Measurements from ENCODE around the gene ZBTB39.
"Not testable (repeated sequence)": the region's sequence is repeated elsewhere in the genome, so short reads cannot be mapped to it uniquely, and the experiment has no call there.

The ZBTB39 gene

DNA sequence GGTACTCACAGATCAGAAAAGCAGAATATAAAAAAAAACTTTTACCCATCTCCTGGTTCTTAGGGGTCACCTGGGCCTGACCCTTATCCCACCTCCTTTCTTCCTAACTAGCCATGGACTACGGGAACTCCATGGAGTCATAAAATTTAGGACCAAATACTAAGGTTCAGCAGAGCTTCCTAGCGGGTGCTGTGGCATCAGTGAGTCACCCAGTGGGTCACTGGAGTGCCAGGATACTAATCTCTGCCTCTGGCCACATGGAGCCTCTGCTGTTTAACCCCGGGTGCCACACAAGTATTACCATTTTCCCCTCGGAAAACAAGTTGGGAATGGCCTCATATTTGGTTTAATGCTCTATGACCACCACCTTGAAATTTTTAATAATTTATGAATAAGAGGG lies 6.9 kb downstream of the ZBTB39 start:
- DNase-seq: no peak

DNA sequence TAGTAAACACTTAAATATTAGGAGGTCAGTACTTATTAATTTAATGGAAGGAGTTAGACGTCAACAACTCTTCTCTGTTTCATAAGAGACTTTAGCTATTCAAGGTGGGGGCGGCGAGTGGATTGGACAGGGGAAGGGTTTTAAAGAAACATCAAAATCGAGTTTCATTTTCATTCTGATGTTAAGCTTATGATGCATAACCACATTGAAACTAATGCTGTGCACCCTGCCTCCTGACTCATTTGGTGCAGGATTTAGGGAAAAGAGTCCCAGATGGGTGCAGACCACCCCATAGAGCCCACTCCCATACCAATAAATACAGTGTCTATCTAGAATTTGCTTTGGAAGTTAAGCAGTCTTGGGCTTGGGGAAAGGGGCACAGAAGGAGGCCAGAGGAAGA lies 7.4 kb downstream of the ZBTB39 start:
- DNase-seq: no peak

DNA sequence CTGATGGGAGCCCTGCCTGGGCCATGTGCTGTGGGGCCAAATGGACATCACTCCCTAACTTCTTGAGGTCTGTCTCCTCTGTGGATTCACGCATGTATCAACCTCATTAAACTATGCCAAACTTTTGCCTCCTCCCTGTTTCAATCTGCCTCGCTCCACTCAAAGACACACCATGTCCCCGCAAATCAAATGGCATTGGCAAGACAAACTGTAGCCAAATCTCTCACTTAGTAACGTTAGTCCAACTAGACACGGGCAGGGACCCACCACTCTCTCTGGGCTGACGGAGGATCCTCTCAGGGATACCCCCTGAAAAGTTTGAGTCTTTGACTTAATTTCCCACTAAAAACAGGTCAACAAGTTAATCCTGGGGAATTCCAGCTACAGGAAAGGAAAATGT lies 8.0 kb downstream of the ZBTB39 start:
- no peak for DNase-seq

DNA sequence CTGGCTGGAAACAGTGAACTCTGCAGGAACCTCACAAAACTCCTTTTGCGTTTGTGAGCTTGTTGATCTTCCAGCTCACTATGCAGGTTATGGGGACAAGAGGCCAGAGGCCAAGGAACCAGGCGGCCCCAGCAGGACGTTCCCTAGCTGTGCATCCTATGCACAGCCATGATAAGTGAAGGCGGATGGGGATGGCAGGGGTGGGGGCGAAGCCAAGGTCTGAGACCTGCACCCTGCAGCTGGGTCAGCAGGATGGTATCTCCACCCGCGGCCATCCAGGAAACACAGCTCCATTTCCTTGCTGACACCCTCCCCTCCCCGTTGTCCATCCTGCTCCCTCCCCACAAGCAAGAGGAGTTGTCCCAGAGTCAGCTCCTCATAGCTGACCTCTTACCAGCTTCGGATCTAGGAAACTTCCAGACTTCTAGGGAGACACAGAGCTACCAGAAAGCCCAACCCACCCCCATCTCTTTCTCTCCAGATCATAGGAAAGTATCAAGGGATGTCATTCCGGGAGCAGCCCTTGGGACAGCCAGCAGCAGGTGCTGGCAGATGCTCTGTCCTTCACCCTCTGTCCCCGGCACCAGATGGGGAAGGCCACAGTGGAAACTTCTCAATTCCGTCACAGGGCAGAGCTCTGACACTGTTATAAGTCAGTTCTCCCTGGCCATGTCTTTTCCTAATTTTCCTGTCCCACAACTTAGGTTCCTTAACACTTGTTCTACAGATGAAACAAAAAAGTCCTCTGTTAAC lies 9.4 kb downstream of the ZBTB39 start:
- DNase-seq: no peak

DNA sequence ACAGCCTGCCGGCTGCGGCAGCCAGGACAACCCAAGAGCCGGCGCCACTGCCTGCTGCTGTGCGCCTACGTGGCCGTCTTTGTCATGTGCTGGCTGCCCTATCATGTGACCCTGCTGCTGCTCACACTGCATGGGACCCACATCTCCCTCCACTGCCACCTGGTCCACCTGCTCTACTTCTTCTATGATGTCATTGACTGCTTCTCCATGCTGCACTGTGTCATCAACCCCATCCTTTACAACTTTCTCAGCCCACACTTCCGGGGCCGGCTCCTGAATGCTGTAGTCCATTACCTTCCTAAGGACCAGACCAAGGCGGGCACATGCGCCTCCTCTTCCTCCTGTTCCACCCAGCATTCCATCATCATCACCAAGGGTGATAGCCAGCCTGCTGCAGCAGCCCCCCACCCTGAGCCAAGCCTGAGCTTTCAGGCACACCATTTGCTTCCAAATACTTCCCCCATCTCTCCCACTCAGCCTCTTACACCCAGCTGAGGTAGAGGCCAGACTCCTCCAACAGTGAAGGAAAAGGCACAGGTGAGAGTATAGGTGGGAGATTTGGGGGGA lies 10.3 kb downstream of the ZBTB39 start:
- DNase-seq: no peak

DNA sequence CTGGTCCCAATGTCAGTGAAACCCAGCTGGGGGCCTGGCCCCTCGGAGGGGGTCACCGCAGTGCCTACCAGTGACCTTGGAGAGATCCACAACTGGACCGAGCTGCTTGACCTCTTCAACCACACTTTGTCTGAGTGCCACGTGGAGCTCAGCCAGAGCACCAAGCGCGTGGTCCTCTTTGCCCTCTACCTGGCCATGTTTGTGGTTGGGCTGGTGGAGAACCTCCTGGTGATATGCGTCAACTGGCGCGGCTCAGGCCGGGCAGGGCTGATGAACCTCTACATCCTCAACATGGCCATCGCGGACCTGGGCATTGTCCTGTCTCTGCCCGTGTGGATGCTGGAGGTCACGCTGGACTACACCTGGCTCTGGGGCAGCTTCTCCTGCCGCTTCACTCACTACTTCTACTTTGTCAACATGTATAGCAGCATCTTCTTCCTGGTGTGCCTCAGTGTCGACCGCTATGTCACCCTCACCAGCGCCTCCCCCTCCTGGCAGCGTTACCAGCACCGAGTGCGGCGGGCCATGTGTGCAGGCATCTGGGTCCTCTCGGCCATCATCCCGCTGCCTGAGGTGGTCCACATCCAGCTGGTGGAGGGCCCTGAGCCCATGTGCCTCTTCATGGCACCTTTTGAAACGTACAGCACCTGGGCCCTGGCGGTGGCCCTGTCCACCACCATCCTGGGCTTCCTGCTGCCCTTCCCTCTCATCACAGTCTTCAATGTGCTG lies 11.0 kb downstream of the ZBTB39 start:
- no peak for DNase-seq

DNA sequence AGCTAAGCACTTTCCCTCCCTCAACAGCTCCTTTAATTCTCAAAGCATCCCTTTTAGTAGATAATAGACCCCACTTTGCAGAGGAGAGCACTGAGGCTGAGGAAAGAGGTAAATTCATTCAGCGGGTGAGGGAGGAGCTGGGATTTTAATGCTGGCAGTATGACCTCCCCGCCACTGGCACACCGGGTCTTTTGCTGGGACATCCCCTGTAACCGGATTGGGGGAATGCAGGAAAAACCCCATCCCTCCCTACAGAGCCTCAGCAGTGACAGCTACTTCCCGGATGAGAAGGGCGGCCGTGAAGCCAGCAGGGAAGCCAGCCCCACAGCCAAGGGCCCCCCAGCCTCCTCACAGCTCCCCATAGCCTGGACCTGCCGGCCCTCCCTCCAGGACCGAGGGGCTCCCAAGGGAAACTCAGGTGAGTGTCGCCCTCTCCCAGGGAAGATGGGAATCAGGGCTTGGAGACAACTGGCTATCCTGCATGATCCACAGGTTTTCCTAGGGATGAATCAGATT lies 12.1 kb downstream of the ZBTB39 start:
- no peak for DNase-seq

DNA sequence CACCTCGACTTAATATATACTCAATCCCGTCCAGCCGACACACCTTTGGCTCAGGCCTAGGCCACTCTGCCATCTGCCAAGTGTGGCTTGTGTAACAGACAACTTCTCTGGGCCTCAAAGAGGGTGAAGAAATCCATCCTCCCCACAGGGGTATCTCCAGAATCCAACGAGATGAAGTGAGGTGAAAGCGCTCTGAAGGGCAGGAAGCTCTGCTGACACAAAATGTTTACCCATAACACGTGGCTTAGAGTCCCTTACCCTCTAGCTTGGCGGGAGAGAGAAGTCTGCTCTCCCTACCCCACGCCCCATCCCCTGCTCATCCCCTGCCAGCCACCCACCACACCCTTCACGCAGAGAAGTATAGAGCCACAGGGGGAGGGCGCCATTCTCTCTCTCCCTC lies 13.0 kb downstream of the ZBTB39 start:
- no peak for DNase-seq

DNA sequence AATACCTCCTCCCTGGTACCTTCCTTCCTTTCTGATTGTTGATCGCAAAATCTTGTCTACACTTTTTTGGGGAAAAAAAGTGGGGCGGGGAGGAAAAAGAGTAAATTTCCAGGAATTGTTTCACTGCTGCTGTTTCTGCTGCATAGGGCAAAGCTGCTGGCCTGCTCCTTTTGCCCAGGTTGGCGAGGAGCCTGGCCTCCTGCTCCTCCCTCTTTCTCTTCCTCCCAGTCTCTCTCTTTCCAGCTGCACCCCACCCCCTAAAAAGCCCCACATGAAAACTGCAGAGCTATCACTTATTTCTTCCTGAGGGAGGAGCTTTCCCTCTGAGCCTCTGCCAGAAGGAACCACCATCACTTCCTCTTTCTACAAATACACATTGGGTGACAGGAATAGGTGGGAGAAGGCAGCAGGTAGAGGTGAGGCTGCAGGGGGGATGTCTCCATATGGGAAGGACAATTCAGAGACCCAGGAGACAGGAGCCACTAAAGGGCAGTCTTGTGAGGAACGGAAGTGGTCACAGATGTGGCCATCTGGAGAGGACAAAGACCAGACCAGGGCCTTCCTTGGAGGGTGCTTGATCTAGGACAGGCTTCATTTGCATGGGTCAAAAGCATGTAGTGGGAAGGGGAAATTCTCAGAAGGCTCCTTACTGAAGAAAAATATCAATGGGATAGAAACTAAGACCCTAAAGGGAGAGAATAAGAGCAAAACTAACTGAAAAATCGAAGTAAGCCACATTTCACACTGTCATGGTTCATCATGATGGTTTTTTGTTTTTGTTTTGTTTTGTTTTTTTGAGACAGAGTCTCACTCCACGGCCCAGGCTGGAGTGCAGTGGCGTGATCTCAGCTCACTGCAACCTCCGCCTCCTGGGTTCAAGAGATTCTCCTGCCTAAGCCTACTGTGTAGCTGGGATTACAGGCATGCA lies 14.8 kb downstream of the ZBTB39 start:
- no peak for DNase-seq

DNA sequence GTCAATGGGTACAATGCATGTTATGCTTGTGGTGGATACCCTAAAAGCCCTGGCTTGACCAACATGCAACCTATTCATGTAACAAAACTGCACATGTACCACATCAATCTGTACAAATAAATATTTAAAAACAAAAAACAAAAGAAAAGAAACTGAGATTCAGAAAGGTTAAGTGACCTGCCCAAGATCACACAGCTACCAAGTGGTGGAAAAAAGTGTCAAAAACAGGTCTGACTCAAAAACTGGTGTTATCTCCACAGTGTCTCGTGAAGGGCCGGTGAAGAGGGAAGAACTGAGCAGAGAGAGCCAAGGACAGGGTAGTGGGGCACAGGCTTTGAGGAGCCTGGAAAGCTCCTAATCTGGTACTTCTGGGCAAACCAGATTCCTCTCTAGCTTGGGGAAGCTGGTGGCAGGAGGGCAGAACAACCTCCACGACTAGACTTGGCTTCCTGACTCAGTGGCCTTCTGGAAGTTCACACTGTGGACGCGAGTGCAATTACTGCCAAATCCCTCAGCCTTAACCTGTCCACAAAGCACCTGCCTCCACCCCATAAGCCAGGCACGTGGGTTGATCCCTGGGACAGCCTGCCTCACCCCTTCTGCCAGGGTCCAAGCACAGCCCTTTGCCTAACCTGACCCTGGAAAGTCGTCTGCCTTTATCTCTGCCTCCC lies 15.6 kb downstream of the ZBTB39 start:
- DNase-seq: no peak

DNA sequence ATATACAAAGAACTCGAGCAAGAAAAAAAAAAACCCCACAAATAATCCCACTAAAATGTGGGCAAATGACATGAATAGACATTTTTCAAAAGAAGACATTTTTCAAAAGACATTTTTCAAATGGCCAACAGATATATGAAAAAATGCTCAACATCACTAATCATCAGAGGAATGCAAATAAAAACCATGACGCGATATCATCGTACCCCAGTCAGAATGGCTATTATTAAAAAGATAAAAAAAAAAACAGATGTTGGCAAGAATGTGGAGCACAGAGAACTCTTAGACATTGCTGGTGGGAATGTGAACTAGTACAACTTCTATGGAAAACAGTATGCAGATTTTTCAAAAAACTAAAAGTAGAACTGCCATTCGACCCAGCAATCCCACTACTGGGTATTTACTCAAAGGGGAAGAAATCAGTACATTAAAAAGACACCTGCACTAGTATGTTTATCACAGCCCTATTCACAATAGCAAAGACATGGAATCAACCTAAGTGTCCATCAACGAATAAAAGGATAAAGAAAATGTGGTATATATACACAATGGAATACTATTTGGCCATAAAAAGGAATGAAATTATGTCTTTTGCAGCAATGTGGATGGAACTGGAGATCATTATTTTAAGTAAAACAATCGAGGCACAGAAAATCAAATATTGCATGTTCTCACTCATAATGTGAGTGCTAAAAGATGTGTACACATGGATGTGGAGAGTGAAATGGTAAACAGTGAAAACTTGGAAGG lies 16.3 kb downstream of the ZBTB39 start:
- DNase-seq: no peak

DNA sequence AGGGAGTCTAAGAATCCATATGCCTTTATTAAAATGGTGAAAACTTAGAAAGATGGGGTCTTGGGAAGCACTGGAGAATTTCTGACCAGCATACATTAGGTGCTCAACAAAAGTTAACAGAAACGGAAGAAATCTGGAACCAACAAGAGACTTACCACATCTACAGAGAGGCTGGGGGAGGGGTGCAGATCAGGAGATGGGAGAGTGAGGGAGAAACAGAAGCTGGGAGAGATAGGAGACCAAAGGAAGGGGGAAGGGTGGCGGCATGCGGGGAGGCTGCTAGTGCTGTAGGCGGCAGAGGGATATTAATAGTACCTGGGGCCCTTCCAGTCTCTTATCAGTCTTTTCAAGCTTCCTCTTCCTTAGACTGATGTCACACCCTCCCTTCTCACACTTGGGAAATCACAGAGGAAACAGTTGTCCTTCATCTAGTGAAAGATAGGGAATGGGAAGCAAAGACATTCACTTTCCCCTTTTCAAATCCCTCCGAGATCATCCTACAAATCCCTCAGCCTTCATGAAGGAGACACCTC lies 18.1 kb downstream of the ZBTB39 start:
- DNase-seq: no peak

DNA sequence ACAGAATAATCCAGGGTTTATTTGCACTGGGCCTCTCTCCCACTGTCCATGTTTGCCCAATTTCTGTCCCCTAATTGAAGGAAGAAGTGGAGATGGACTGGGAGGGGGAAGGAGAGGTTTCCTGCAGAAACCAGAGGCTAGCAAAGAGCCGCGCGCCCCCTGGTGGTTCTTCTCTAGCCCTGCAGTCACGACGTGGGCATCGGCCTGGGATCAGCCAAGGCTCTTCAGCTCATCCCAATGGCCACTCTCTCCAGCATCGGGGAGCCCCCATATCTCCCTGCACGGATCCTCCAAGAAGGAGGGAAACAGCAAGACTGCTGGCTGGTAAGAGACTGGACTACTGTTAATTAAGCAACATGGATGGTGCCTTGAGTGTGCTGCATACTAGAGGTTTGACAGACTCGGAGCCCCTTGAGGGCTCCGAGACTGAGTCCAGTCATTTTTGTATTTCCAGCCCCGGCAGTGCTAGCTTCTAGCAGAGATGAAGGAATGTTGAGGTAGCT lies 18.7 kb downstream of the ZBTB39 start:
- peak; percentile 58 for DNase-seq

DNA sequence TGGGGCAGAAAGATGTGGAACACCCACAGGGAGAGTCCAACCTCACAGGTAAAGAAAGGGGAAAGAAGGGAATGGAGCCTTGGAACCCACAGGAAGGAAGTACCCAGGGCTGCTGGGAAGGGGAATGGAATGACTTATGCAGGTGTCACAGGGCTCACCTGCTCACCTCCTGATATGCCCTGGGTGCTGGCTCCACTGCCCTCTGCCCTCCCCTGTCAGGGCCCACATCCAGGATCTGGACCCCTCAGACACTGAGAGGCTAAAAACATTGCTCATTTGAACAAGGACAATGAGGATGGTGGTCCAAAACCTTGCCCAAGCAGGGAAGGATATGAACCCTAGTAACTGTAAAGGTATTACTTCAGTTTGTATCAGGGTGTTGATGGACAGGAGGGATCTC lies 19.3 kb downstream of the ZBTB39 start:
- no peak for DNase-seq

DNA sequence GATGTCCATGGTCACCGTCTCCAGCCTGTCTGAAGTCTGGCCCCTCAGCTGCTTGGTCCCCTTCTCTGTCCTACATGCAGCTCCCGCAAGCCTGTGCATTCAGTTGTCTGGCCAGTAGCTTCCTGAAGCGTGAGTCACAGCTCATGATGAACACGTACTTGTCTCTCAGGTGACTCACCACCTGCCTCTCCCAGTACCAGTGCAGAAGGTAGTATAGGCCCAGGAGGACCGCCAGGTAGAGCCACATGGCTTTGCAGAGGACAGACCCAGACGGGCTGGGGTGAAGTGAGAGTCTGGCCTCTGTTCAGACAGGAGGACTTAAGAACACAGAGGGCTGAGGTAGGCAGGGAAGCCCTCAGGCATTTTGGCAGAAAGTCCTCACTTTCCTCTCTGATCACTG lies 20.6 kb downstream of the ZBTB39 start:
- DNase-seq: not testable (repeated sequence)

DNA sequence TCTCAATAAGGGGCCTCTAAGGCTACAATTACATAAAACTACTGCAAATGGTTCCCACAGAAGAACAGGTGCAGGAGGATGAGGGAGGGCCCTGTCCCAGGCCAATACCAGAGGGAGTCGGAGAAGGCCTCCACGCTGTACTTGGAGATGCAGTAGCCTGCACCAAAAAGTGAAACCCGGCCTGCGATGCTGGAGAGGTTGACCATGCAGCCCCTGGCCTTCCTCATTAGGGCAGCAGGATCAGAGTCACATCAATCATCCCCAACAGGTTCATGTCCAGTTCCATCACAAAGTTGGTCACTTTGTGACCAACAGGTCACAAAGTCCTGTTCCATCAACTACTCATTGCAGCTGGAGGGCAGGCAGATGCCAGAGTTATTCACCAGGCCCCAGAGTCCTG lies 23.0 kb downstream of the ZBTB39 start:
- no peak for DNase-seq

DNA sequence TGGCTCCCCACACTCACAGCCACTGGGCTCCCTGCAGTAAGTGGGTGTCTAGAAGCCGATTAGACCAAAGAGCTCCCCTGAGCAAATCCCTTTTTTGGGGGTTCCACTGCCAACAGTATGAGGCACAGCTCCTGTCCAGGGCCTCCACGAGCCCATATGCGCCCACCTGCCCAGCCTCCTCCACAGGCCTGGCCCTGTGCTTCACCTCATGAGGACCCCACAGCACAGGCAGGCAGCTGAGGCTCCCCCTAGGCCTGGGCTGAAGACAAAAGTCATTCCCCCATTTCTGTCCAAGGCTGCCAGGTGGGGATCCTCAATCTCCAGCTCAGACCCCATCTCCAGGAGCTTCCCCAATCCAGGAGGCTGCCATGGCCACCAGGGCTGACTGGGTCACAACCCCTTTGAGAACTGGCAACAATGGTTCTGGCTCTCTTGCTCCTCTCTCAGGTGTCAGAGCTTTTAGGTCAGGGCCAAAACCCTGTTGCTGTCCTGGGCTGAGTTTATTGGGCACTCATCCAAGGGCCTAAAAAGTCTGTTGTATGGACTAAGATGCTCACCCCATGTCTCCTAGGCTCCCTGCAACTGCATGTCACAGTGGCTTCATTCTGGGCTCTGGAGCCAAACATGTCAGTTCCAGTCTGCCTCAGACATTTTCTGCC lies 23.6 kb downstream of the ZBTB39 start:
- DNase-seq: not testable (repeated sequence)

DNA sequence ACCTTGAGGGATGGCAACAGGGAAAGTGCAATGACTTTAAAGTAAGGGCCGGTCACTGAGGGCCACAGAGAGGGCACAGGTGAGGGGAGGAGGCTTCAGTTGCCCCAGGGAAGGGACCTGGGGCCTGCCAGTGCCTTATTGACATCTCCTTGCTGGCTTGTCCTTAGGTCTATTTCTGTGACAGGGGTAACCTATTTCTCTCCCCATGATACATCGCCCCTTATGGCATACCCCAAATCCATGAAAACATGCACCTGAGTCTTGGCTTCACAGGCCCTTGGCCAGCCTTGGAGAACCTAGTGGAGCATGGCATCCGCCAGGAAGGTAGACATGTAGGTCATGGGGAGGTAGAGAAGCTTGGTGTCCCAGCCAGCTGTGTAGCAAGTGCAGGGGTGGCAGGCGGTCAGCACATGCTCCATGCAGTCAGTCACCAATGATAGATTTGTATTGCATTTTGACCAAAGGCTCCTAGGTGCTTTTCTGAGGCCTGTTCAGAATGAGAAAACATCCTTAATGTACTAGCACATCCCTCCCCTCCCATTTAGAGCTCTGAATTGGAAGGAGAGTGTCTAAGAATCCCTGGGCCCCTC lies 25.3 kb downstream of the ZBTB39 start:
- DNase-seq: no peak

DNA sequence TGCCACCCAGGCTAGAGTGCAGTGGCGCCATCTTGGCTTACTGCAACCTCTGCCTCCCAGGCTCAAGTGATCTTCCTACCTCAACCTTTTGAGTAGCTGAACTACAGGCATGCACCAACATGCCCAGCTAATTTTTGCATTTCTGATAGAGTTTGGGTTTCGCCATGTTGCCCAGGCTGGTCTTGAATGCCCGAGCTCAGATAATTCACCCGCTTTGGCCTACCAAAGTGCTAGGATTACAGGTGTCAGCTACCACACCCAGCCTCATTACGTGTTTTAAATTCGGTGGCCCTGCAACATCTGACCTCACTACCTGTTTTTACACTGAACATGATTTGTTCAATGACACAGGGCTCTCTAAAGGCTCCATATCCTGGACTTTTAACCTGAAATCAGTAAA lies 26.1 kb downstream of the ZBTB39 start:
- no peak for DNase-seq

DNA sequence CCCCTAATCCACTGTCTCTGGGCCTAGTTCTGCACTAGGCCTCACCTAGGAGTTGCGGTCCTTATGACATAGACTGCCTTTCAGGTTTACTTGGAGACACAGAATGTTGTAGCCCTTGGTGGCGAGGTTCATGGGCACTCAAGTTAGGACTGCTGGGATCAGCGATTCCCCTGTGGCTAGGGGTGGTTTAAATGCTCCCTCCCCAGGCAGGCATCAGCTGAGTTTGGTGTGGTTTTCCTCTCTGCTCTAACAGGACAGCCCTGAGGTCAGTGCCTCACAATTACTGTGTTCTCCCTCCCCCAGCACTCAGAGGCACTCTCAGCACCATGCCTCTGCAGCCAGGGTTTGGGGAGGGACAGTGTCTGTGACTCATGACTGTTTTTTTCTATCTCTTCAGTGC lies 26.7 kb downstream of the ZBTB39 start:
- no peak for DNase-seq
